ENCODE data around the gene FCN2. TPM values are rescaled to one million over a fixed set of nuclear protein-coding genes. Genes with fewer than 3 reads are reported as not detected.

Gene FCN2
- total RNA-seq, 2 donors from 2014 or later = not detected

DNA sequence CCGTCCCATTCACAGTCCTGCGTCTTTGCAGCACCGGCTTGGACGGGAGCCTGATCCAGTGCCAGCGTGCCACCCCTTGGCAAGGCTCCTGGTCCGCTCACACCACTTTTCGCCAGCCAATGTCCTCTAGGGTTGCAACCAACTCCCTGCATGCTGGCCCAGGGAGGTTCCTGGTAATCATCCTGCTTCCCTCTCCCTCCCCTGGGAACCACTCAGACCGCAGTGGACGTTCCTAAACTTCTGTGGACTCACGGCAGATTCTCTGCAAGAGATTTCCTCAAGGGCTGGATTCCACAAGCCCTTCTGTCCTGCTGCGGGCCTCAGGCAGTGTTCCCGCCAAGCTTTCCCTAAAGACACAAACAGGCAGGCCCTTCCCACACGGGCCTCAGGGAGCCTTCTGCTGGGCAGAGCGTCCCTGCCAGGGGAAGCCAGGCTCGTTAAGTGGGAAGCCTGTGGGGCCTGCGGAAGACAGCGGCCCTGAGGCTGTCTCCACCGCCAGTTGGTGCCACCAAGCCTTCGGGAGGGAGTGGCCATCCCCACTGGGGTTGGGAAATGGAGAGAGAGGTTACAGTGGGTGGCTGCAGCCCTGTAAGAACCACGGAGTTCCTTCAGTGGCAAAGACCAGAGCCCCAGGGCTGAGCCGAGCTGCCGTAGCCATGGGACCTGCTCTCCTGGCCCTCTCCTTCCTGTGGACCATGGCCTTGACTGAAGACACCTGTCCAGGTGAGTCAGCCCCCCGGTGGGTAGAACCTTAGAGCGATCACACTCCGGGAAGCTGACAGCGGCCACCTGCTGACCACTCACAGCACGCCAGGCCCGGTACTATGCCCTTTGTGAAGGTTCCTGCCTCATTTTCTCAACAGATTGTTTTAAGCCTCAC is 16.4 kb upstream of the FCN2 start:
- DNase-seq (ENCODE audit: low spot score) = no peak
- intact Hi-C loops (cut with DNase I) = no loop called here

DNA sequence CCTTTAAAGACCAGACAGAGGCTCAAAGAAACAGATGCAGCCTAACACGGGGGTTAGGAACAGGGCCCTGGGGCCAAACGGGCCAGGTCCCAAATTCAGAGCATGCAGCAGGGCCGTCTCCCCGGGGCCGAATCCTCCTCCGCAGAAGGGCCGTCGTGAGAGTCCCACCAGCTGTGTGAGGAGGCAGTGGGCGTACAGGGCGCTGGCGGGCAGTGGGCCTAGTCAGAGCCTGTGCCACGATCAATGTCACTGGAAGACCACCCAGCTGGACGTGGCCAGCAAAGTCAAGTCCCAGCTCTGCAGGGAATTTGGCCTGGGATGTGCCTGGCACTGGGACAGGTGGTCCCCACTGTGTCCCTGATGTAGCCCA is 15.8 kb upstream of the FCN2 start:
- intact Hi-C loops (cut with DNase I) = no loop called here
- no peak for DNase-seq (ENCODE audit: low spot score)

DNA sequence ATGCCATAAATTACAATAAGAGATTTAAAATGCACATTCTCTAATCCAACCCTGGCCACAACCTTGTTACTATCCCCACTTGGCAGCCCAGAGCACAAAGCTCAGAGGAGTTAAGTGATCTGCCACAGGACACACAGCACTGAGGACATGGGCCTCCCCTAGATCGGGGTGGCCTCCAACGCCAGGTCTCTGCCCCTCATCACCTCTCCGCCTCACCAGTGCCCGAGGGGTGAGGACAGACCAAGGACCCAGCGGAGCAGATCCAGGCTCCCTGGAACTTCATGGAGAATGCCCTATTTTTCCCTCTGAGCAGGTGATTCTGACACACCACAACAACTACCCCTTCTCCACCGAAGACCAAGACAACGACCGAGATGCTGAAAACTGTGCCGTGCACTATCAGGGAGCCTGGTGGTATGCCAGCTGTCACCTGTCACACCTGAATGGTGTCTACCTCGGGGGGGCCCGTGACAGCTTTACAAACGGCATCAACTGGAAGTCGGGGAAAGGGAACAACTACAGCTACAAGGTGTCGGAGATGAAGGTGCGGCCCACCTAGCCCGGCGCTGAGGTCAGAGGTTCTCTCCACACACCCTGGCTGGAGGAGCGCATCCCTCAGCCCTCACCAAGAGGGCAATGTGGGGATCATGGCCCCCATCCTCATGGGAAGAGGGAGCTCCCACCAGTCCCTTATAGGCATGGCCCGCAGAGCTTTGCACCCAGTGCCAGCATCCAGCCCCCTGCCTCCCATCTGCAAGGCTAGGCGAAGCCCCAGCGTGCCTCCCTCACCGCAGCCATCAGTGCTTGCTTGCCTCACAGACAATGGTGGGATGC is 12.5 kb upstream of the FCN2 start:
- intact Hi-C loops (cut with DNase I) = no loop called here

DNA sequence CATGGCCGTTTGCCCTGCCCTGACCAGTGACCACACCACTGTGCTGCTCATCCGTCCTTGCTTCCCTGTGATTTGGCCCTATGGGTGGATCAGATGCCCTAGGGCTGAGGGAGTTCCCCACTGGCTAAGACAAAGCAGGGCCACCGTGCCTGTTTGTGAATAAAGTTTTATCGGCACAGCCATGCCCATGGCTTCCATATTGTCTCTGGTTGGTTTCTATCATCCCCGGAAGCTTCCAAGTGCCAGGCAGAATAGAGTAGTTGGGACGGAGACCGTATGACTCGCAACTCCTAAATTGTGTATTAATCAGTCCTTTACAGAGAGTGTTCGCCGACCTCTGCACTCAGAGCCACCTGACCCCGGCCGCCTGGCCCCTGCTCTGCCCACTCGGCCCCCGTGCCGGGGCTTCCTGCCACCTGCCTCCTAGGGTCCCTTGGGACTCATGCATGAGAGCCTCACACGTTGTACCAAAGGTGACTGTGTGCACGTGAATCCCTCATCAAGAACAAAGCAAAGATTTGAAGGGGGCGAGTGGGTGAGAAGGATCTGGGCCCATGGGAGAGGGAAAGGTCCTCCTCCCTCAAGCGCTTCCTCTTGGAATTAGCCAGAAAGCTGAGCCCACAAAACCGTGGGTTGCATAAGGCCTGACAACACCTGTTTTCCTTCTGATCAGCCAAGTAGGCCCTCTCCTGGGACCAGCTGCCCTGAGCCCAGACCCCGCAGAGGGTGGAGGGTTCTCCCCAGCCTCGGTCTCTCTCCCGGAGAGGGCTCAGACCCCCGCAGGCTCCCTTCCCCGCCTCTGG is 11.7 kb upstream of the FCN2 start:
- no peak for DNase-seq (ENCODE audit: low spot score)
- intact Hi-C loops (cut with DNase I) = no loop called here

More for the DNA sequence above, 12.5 kb upstream of the FCN2 start:
- no peak for DNase-seq (ENCODE audit: low spot score)

DNA sequence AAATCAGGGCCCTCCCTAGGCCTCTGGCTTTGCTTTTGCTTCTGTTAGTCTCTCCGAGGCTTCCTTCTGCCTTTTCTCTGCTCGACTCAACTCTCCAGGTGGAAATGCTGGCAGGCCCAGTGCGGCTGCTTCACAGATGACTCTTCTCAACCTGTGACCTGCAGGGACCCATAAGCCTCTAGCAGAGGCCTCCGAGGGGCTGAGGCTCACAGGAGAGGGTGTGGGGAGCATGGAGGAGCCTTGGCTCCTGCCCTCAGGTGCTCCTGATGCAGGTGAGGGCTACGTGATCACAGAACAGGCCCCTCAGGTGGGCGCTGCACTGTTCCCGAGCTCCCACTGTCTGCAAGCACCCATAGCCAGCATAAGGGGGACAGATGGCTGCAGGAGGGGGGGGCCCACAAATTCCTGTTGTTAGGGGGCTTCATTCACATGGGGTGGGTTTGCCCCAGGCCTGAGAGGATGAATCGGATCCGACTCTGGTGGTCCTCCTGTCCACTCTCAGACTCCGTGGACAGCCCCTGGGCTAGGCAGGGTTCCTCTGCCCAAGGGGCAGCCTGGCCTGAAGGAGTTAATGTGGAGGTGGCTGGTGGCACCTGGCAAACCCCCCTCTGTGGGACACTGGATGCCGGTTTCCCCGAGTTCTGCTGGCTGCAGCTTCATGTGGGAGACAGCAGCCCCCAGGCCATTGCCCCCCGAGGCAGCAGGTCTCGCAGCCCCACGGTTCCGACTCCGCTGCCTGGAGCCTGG is 10.9 kb upstream of the FCN2 start:
- DNase-seq (ENCODE audit: low spot score) = peak; percentile 58
- intact Hi-C loops (cut with DNase I) = no loop called here

DNA sequence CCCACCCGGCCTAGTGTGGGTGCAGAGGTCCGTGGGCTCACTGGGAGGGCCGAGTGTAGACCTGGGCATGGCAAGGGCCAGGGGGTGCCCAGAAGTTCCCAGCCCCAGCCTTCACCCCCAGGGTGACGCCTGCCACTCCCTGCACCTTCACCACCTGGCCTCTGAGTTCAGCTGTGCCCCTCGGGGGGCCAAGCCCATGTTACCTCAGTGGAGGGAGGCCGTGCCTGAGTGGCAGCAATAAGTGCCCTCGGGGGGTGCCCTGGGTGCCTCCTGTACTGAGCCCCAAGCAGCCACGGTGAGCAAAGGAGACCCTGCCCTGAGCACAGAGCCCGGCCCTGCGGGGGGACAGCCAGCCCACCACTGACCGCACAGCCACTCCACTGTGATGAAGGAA is 10.3 kb upstream of the FCN2 start:
- intact Hi-C loops (cut with DNase I) = no loop called here
- DNase-seq (ENCODE audit: low spot score) = peak; percentile 58

DNA sequence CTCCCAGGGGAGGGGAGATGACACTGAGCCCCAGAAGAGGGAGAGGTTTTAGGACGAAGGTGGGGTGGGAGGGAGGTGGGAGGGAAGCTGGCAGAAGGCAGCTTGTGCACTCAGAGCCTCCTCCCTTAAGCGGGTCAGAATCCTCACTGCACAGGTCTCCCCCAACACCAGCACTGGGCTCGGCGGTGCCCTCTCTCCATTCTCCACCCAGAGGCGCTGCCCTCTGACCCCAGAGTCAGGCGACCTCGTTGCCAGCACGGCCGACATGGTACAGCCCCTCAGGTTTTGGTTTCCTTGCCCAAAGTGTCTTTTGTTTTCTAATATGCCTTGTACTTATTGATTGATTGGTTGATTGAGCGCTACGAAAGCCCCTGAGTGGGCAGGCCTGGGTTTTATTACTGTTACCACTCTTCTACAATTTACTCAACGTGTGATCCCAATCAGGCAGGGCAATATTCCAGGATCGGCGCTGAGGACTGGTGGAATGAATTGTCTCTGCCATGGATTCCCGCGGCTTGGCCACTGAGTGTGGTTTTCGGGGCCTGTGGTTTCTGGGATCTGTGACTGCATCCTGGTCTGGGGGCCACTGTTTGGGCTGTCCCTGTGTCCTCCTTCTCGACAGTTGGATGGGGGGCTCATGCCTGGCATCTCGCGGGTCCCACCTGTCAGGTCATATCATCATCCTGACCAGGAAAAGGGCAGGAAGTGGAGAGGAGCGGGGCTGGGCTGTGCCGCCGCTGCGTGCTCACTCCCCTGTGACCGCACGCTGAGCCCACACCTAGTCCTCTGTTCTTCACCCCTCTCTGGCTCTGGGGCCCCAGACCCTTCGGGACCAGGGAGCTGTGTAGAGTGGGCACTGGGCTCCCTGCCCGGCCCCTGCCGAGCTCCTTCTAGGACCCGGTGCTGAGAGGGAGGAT is 9.6 kb upstream of the FCN2 start:
- intact Hi-C loops (cut with DNase I) = no loop called here
- no peak for DNase-seq (ENCODE audit: low spot score)

DNA sequence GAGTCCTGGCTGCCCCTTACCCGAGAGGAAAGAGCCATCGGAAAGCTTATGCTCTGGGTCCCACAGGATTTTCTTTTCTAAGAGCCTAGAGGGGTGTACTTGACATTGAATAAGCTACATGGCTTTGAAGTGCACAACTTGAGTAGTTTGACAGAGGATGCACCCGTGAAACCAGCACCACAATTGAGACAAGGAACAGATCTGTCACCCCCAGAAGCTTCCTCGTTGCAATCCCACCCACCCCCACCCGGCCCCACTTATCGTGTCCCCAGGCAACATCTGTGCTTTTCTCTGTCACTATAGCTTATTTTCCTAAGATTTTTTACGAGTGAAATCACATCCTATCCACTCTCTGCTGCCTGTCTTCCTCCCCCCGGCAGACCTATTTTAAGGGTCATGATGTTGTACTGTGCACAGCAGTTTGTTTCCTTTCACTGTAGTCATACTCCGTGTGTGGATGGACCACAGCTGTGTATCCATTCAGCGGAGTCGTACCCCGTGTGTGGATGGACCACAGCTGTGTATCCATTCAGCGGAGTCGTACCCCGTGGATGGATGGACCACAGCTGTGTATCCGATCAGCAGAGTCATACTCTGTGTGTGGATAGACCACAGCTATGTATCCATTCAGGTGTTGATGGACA is 8.8 kb upstream of the FCN2 start:
- no peak for DNase-seq (ENCODE audit: low spot score)
- intact Hi-C loops (cut with DNase I) = no loop called here

DNA sequence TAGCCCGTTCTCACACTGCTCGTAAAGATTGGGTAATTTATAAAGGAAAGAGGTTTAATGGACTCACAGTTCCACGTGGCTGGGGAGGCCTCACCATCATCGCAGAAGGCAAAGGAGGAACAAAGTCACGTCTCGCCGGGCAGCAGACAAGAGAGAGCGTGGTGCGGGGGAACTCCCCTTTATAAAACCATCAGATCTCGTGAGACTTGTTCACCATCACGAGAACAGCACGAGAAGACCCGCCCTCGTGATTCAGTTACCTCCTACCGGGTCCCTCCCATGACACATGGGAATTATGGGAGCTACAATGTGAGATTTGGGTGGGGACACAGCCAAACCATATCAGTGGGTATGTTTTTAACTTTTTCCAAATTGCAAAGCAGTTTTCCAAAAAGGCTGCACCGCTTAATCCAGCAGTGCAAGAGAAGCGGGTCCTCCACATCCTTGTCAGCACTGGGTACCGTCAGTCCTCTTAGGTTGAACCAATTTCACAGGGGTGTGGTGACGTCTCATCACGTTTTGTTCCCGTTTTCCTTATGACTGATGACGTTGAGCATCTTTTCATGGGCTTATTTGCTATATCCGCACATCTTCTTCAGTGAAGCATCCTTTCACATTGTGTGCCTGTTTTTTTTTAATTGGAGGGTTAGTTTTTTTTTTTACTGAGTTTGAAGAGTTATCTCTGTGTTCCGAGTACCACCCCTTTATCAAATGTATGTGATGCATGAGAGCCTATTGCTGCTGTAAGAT is 8.0 kb upstream of the FCN2 start:
- intact Hi-C loops (cut with DNase I) = no loop called here
- DNase-seq (ENCODE audit: low spot score) = no peak

DNA sequence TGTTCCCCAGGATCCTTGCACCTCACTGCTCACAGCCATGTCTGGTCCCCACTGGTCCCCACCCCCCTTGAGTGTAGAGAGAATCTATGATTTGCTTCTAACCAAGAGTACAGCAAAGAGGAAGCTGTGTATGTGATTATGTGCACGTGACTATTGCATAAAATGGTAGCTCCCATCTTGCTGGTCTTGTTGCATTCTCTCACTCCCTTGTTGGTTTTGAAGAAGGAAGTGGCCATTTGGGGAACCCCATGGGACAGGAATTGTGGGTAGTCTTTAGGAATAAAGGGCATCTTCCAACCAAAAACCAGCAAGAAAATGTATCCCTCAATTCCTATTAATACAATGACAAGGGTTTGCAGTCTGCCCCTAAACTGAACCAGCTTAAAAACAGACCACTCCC is 5.2 kb upstream of the FCN2 start:
- intact Hi-C loops (cut with DNase I) = no loop called here
- no peak for DNase-seq (ENCODE audit: low spot score)

DNA sequence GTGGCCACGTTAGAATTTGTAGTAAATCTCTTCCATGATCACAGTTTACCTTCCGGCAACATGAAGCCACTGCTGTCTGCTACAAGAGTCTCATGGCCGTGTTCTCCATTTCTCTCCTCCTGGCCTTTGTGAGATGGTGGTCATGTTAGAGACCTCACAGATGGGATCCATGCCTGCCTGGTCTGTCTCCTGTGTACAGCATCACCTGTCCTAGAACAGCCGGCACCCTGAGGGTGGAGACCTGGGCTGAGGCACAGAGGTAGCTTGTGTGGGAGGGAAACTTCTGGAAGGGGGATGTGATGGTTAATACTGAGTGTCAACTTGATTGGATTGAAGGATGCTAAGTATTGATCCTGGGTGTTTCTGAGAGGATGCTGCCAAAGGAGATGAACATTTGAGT is 3.1 kb upstream of the FCN2 start:
- no peak for DNase-seq (ENCODE audit: low spot score)
- intact Hi-C loops (cut with DNase I) = no loop called here

DNA sequence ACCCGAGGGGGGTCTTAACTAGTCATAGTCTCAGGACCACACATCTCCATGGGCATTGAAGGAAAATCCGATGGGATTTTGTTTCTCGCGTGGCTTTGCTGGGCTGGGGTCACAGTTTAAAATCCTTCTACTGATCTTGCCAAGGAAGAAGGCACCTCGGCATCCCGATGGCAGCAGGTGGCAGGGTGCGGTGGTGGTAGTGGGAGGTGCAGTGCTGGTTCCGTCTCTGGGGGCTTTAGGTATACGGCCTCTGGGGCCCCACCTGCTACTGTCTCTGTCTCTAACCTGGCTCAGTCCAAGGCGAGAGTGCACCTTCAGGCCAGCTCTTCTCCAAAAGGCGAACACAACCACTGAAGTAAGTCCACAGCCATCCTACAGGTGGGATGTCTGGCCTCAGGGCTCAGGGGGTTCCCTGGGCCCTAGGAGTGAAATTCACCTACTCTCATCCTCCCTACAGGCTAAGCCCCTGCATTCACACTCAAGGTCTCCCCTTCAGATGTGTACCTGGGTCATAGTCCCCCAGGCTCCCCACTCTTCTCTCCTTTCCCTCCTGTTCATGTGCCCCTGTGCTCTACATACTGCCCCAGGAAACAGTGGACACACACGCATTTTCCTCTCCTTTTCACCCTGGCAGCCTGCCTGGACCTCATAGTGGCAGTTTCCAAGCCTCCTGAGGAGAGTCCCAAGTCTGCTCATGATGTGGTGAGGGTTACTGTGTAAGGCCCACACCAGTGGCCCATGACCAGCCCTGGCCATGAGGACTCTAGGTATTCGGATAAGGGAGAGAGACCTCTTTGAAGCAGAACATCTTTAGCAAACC is 736 bp upstream of the FCN2 start:
- no peak for DNase-seq (ENCODE audit: low spot score)

DNA sequence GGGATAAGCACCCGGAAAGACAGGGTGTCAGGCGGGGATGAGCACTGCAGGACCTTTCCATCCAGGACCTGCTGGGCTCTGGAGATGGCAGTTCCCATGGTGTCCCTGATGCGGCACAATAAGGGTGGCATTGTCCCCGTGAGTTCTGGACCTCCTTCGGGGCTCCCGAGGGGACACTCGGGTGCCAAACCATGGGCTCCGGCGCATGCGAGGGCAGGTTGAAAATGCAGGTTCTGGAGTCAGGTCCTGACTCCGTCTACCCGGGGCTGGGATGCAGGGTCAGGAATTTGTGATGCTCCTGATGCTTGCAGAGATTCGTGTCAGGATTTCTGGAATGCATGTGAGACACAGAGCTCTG is 682 bp downstream of the FCN2 start:
- no peak for DNase-seq (ENCODE audit: low spot score)
- intact Hi-C loops (cut with DNase I) = no loop called here

More for the DNA sequence above, 736 bp upstream of the FCN2 start:
- intact Hi-C loops (cut with DNase I) = no loop called here

DNA sequence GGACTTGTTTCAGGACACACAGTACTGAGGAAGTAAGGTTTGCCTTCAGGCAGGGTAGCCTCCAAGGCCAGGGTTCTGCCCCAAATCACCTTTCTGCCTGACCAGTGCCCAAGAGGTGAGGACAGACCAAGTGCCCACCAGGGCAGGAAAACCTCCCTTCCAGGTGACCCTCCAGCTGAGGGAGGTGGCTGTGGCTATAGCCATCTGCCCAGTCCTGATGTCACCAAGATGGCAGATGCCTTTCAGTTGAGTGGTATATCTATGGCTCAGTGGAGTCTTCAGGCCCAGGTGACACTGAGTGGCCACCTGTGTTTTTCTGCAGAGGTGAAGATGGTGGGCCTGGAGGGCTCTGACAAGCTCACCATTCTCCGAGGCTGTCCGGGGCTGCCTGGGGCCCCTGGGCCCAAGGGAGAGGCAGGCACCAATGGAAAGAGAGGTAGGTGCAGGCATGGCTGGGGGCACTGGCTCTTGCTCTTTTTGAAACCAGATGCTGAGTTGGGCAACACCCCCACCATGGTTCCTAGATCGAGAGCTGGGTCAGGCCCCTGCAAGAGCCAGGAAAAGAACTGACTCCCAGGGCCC is 1.7 kb downstream of the FCN2 start:
- intact Hi-C loops (cut with DNase I) = no loop called here
- DNase-seq (ENCODE audit: low spot score) = no peak

DNA sequence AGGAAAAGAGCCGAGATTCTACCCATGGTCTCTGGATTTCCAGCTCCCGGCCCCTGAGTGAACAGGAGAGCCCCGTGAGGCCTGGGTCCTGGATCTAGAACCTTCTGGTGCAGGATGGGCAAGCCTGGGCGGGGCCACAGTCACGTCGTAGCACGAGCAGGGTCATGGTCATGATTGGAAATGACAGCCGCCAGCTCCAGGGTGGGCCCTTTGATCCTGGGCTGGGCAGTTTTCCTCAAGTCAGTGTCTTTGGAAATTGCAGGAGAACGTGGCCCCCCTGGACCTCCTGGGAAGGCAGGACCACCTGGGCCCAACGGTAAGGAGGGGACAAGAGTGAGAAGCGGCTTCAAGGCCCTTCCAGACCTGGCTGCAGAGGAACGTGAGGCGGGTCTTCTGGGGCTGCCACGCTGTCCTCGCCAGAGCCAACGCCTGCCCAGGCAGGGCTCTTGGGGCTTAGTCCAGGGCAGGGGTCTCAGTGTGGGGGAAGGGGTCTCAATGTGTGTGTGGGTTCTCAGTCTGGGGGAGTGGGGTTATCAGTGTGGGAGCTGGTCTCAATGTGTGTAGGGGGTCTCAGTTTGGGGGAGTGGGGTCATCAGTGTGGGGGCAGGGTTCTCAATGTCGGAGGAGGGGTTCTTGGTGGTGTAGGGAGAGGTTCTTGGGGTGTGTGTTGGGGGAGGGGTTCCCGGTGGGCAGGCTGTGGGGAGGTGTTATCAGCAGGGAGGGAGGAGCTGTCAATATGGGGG is 2.6 kb downstream of the FCN2 start:
- DNase-seq (ENCODE audit: low spot score) = no peak
- intact Hi-C loops (cut with DNase I) = no loop called here
